MV-4-11 (cell line): Measurements from ENCODE around the gene GLT1D1.

ENCODE experiments used
- DNase-seq: peaks from one replicate; lab custom pipeline; 2025; lab: John Stamatoyannopoulos, UW

The GLT1D1 gene

DNA sequence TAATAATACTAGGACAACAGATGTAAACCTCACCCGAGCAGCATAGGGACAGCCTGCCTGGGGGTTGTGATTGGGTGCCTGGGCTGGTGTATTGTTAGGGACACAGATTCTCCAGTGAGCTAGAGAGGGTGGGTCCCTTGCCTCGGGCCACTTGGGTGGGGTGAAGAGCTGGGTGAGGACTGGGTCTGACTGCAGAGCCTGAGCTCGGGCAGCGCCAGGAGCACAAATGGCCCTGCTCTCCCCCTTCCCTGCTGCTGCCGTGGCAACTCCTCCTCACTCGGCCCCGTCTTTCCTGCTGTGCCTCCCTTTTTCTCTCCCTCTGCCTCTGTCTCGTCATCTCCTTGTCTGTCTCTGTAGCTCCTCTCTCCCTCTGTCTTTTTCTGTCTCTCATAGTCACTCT lies 115.4 kb downstream of the GLT1D1 start:
- DNase-seq, result no peak

DNA sequence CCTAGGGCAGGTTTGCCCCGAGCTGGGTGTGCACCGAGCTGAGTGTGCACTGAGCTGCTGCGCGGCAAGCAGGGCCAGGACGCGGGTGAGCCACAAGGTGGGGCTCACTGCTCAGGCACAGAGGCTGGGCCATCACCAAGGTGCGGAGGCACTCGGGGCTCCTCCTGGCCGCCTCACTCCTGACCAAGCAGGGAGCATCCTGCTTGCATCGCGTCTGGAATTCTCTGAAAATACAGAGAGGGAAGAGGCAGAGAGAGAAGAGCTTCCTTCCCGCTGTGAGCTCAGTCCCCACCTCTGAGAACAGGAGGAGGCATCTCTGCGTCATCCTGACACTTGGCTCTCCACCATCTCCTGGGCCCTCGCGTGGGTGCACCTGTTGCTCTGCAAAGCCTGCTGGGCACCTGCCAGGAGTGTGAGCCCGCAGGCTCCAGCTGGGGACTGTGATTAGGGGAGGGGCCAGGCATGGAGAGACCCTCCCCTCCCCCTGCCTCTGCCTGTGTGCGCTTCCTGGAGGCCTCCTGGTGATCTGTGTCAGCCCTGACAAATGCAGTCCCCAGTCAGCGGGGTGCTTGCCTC lies 116.3 kb downstream of the GLT1D1 start:
- peak; percentile 1 for DNase-seq

DNA sequence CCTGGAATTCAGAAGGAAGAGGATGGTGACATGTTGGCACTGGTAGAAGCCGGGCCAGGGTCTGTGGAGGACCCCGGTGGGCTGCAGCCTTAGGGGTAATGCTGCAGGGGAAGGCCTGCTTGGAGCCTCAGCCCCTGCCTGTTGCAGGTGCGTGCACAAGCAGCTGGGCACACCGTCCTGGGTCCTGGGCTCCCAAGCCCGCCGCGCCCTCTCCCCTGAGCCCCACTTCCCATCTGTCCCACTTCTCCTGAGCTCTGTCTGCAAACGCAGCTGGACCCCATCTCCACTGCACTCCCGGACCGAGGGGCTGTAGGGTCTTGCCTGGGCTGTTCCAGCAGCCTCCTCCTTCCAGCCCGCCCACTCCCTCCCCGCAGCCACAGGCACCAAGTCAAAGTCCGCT lies 116.8 kb downstream of the GLT1D1 start:
- no peak for DNase-seq

DNA sequence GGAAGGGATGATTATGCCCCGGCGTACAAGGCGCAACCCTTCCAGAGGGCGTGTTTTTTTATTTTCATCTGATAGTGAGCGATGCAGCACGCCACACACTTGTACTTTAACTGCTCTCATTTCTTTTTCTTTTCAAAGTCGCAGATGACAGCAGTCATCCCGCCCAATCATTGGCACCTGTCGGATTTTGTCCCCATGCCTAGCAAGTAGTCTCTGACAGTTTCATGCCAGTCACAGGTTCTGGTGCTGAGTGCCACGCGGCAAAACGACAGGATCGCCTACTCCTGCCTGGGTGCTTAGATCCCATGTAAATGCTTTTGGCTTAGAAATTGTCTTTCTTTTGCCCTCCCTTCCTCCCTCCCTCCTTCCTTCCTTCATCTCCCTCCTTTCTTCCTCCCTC lies 117.7 kb downstream of the GLT1D1 start:
- DNase-seq, result no peak

DNA sequence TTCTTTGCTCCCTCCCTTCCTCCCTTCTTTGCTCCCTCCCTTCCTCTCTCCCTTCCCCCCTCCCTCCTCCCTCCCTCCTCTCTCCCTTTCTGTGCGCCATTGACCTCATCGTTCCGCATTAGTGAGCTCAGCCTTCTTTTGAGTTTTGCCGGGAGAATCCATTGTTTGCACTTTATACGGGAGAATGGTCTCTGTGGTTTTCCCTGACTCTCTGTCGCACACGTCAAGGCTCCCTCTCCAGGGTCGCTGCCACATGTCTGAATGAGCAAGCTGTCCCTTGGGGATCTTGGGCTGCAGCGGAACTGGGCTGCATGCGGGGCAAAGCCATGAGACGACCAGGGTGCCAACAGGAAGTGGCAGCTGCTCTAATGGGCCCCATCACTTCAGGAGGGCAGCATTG lies 118.5 kb downstream of the GLT1D1 start:
- DNase-seq, result no peak

DNA sequence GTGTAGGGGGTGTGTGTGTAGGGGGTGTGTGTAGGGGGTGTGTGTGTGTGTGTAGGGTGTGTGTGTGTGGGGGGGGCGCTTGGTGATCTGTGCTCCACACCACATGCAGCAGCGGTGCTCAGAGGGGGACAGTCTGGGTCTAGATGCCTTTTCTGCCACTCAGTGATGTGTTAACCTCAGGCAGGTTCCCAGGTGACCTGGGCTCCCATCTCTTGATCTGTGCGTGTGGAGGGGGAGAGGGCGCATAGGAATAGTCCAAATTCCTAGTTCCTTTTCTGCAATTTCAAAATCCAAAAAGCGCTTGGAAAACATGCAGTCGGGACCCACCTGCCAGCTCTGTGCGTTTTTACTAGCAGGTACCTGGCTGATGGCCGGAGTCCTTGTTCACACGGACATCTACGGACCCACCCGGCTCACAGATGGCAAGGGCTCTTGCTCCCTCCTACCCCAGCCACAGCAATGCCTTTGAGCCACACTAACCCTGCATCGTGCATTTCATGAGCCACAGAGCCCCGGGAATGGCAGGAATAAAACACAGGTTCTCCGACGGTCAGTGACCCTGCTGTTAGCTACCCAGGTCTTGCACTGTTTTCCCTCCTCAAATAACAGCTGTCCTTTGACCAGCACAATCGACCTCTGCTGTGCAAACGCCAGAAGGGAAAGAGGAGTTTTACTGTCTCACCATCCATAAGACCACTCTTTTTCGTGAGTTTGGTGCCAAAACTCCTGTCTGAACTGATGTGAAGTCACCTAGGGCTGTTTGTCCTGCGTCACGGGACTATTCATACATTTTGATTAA lies 120.8 kb downstream of the GLT1D1 start:
- DNase-seq, result no peak

DNA sequence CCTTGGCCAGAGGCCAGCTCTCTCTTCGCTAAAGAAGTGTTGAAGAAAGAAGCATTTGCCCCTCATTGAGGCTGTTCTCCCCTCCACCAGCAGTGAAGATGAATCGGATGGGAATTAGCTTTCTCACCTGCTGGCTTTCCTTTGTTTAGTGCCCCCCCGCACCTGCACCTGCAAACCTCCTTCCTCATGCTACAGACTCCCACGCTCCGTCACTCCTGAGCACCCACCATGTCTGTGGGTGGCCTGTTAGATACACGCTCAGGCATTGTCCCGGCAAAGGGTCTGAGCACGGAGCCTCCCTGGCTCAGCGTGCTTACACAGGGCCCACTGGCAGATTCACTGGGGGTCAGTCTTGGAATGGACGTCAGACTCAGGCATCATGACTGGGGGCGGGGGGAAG lies 121.6 kb downstream of the GLT1D1 start:
- no peak for DNase-seq

DNA sequence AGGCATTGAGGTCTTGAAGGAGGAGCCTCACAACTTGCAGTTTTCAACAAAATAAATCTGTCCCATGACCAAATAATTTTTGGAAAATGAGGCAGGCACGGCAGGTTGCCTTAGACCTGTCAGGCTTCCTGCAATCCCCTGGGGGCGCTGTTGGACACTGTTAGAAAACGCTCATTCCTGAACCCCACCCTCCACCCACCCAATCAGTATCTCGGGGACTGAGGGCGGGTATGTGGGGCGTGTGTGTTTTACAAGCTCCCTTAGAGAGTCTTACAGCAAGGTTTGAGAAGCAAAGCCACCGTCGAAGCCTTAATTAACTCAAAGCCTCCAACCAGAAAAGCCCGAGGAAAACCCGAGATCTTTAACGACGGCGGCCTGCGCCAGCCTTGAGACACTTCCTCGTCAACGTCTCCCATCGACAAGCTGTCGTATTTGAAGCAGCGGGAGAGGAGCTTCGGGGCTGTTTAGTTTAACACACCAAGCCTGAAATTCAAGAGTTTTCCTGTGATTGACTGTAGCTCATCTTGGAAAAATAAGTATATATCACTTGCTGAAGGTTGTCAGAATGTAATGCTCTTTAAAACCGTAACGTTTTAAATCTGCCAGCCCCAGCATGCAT lies 123.0 kb downstream of the GLT1D1 start:
- no peak for DNase-seq

DNA sequence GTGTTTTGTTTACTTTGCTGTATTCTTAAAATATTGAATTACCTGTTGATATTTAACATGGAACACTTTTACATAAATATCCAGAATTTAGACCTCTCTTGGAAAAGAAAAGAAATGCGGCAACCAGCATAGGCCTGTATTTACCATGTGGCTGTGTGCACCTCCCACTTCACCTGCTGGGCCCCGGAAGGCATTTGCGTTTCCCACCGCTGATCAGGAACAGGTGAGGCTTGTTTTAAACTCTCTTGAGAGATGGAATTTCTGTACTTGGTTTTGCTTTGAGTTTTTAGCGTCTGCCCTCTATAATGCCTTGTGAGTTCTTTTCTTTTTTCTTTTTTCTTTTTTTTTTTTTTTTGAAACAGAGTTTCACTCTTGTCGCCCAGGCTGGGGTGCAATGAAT lies 124.2 kb downstream of the GLT1D1 start:
- DNase-seq, result no peak

DNA sequence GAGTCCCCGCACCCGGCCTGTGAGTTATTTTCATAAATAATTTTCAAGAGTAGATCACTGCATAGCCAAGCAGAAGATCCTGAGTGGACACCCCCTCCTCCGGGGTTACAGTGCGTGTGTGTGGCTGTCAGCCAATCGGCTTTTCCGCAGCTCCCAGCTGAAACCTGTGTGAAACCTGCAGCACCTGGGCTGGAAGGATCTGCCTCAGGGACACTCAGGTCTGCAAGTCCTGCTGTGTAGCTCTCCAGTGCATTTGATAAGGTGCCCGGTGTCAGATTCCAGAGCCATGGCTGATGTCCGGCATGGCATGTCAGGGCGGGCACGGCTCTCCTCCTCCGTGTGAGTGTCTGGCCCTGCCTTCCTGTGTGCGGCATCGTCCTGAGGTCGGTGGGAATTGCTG lies 124.8 kb downstream of the GLT1D1 start:
- DNase-seq, result no peak

DNA sequence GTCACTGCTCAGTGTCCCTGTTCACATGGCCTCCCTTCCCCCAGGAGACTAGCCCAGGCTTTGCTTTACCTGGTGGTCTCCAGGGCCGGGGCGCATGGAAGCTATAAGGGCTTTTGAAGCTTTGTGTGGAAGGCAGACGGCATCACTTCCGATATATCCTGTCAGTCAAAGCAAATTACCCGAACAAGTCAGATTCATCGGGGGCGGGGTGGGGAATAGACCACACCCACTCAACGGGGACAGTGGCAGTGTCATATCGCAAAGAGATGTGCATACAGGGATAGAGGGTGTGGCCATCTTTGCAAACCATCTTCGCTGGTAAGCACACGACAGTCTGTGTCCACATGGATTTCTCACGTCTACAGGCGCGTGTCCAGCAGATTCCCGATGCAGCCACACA lies 127.3 kb downstream of the GLT1D1 start:
- DNase-seq, result no peak

DNA sequence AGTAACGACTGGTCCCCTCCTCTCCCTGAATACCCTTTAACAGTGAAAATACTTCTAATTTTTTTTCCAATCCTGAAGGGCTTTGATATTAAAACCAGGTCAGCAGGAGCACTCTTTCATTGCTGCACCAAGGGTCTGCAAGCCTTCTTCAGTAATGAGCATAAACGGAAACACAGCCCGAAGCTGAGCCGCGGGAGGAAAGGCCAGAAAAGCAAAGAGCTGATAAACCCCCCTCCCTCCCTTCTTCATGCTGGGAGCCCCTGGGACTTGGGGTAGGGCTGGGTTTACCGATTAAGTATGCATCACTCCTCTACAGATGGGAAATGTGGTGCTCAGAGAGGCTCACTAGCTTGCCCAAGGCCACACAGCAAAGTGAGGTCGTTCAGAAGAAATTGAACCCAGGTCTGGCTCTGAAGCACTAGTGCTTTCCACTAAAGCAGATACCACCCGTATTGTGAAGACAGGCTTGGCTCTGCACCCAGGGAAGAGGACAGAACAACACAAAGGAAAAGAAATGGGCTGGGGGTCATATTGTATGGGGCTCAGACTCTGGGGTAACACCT lies 128.8 kb downstream of the GLT1D1 start:
- no peak for DNase-seq

DNA sequence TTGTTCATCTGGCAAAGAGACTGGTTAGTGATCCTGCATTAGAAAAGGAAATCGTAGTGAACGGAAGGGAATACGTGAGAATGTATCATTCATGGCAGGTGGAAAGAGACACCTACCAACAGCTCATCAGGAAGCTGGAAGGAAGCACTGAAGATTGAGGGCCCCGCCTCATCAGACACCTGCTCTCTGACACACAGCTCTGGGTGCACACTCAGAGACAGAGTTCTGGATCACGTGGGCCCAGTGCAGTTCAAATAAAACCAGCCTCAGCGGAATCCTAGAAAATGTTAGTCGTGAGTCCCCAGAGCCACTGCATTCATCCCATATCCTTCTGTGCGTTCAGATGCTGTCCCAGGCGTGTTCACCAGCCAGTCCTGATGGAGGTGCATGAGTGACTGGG lies 129.7 kb downstream of the GLT1D1 start:
- no peak for DNase-seq

DNA sequence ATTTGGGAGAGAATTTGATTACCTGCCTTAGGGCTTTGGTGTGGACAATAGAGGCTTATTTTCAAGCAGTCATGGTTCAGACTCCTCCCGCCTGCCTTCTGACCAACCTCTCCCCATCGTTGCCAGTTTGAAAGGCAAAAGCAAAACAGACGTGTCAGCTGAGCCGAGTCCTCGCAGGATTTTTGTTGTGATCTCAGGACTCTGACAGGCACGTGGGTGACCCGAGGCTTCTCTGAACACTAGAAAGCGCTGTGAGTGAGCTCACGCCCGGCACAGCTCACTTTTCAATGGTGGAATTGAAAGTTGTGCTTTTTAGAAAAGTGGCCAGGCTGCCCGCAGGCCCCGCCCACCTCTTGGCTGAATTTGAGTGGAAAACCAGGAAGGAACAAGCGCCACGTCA lies 130.1 kb downstream of the GLT1D1 start:
- no peak for DNase-seq

DNA sequence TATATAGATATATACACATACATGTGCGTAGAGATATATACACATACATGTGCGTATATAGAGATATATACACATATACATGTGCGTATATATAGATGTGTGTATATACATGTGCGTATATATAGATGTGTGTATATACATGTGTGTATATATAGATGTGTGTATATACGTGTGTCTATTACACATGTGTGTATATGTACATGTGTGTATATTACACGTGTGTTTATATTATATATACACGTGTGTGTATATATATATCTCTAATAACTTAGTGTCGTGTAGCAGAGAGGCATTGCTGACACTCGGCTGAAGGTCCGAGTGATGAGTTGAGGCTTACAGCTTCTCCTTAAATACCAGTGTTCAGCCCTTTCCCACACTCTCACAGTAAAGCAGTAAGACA lies 133.7 kb downstream of the GLT1D1 start:
- no peak for DNase-seq

DNA sequence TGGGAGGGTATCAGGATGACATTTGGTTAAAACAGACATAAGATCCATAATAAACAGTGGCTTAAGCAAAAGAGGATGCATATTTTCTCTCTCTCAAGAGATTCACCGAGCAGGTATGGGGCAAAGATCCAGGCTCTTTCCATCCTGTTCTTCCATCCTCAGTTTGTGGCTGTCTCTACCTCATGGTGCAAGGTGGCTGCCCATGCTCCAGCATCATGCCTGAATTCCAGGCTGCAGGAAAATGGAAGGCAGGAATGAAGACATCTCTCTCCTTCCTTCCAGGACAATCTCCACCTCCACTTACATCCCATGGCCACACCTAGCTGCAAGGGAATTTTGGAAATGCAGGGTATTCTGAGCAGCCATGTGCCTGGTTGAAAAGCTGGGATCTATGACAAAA lies 136.0 kb downstream of the GLT1D1 start:
- DNase-seq, result no peak

DNA sequence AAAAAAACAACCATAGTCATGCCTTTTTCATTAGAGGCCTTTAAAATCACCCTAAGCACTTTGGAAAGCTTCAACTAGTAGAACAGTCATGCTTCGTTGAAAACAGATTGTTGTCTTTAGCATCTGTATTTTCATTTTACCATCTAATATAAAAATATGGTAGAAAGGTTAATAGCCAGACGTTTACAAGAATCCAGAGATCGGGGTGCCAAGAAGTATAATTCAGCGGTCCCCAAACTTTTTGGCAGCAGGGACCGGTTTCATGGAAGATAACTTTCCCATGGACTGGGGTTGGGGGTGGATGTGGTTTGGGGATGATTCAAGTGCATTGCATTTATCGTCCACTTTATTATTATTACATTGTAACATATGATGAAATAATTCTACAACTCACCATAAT lies 138.4 kb downstream of the GLT1D1 start:
- no peak for DNase-seq

DNA sequence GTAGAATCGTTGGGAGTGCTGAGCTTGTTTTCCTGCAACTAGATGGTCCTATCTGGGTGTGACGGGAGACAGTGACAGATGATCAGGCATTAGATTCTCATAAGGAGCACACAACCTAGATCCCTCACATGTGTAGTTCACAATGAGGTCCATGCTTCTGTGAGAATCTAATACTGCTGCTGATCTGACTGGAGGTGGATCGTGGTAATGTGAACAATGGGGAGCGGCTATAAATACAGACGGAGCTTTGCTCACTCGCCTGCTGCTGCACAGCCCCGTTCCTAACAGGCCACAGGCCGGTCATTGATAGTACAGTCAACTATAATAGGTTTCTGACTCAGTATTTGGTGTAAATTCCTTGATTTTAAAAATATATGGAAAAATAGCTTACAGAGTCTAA lies 138.8 kb downstream of the GLT1D1 start:
- DNase-seq, result no peak

DNA sequence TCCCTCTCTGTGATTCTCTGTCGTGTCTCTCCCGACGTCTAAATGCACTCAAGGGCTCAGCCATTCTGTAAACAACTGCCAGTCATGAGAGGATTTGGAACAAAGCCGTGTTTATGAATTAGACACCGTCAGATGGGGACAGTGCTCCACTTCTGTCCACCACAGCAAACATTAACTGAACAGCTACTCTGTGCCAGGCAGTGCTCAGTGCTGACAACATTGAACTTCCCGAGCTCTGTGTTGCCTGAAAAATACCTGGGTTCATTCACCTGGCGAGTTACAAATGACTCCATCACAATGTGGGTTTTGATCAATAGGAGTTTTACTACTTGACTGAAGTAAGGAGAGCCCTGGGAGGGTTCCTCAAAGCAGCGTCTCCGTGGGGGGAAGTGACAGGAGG lies 139.3 kb downstream of the GLT1D1 start:
- DNase-seq, result no peak

DNA sequence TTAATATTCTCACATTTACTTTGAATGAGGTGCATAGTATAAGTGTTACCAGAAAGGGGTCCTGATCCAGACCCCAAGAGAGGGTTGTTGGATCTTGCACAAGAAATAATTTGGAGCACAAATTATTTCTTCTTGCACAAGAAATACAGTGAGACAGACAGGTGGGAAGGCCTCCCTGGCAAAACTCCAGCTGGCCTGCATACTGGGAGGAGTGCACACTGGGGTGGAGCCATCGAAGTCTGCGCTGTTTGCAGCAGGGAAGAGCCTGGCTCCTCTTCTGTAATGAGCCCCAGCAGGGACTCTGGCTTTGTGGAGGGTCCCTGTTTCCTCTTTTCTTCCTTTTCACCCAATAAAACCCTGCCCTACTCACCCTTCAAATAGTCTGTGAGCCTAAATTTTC lies 141.6 kb downstream of the GLT1D1 start:
- DNase-seq, result no peak

DNA sequence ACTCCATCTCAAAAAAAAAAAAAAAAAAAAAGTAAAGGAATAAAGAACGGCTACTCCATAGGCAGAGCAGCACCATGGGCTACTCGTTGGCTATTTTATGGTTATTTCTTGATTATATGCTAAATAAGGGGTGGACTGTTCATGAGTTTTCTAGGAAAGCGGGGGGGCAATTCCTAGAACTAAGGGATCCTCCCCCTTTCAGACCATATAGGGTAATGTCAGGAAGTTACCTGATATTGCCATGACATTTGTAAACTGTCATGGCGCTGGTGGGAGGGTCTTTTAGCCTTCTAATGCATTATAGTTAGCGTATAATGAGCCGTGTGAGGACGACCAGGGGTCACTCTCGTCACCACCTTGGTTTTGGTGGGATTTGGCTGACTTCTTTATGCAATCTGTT lies 142.3 kb downstream of the GLT1D1 start:
- no peak for DNase-seq

DNA sequence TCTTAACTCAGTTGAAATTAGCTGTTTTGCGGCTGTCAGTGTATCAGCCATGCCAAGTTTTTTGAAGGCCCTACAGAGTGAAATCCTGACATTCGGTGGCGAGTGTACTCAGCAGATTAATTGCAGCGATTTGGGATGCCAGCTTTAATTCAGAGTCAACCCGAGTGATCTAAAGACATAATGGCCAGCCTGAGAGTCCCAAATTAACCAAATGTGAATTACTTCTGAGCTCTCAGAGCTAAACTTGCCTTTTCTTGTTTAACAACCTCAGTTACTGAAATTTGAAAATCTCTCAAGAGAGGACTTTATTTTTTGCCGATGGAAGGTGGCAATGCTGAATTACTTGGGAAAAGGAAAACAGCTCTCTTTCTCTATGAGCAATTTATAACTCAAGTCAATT lies 148.5 kb downstream of the GLT1D1 start:
- DNase-seq, result no peak

DNA sequence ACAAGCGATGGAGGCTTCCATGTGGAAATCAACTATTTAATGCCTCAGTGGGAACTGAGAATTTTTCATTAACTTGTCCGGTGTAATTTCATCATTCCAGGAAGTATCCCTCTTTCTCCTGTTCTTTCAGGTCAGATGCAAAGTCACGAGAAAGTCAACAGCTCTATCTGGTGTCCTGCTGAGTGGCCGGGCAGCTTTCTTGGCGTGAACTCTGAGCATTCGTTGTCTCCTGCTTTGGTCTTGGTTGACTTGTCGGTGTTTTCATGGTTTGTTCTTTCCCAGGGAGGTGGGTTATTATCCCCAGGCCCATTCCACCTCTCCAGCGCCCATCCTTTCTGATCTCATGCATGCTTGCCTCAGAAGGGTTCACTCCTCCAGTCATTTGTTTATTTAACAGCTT lies 149.1 kb downstream of the GLT1D1 start:
- no peak for DNase-seq
